ENCODE measurements around the gene HK2.

GRCh38 chr2:74937221-74937880 is 103.4 kb downstream of the HK2 start:
- no peak for TF ChIP-seq POLR2AphosphoS5 (IDR thresholded peaks at IDR 0.05; ENCODE audit: low read depth, low read length)
- no peak for TF ChIP-seq SIN3A (IDR thresholded peaks at IDR 0.05; ENCODE audit: borderline replicate concordance, insufficient read depth, low read length)
